SU-DHL-6 (cell line): ENCODE results near the gene SLC13A1.

Source experiments
- H2AFZ ChIP-seq: fragments of 200-600 bp; sonication (generic); 2 replicates; pipeline ENCODE4 v1.6.1; 2014; ENCODE audit warnings: low read depth, mild to moderate bottlenecking, moderate library complexity, mixed read lengths, antibody characterized with exemption, low read length; ENCODE audit not compliant: severe bottlenecking
- H3F3A ChIP-seq: fragments of 200-600 bp; shearing (Covaris generic); 2 replicates; pipeline ENCODE4 v1.6.0; 2016; ENCODE audit warnings: antibody characterized with exemption, mild to moderate bottlenecking; ENCODE audit not compliant: insufficient read depth
- H3K27ac ChIP-seq: fragments of 200-600 bp; sonication (generic); 2 replicates; pipeline ENCODE4 v1.5.1; 2016; ENCODE audit warnings: low read depth, mild to moderate bottlenecking, low read length, moderate library complexity, mixed read lengths
- H3K27me3 ChIP-seq: fragments of 200-600 bp; sonication (generic), shearing (Covaris generic); 2 replicates; pipeline ENCODE4 v1.6.0; 2014; ENCODE audit warnings: mild to moderate bottlenecking, low read length
- H3K36me3 ChIP-seq: fragments of 200-600 bp; sonication (generic); 2 replicates; pipeline ENCODE4 v1.6.1; 2014; ENCODE audit warnings: mild to moderate bottlenecking, low read length, mixed read lengths
- H3K4me2 ChIP-seq: fragments of 300-600, 200-600 bp; shearing (Covaris generic), sonication (generic); 2 replicates; pipeline ENCODE4 v1.6.0; 2014; ENCODE audit warnings: low read length, low read depth, mild to moderate bottlenecking; ENCODE audit not compliant: poor library complexity, severe bottlenecking
- H3K4me3 ChIP-seq: fragments of 200-600 bp; sonication (generic); 2 replicates; pipeline ENCODE4 v1.5.1; 2014; ENCODE audit warnings: antibody characterized with exemption, low read length, mild to moderate bottlenecking, mixed read lengths; ENCODE audit not compliant: insufficient read depth, poor library complexity, severe bottlenecking
- H3K79me2 ChIP-seq: fragments of 200-600 bp; sonication (generic); 2 replicates; pipeline ENCODE4 v1.6.1; 2014; ENCODE audit warnings: mild to moderate bottlenecking, low read length, moderate library complexity; ENCODE audit not compliant: insufficient read depth
- H3K9ac ChIP-seq: fragments of 200-600 bp; sonication (generic); 2 replicates; pipeline ENCODE4 v1.7.0; 2014; ENCODE audit warnings: mild to moderate bottlenecking, low read length
- H3K9me2 ChIP-seq: fragments of 200-600 bp; sonication (generic); replicated peaks from 2 replicates; pipeline ENCODE4 v1.6.1; 2014; ENCODE audit warnings: low read length; ENCODE audit not compliant: insufficient read depth
- H3K9me3 ChIP-seq: fragments of 200-600 bp; sonication (generic); 2 replicates; pipeline ENCODE4 v1.6.1; 2014; ENCODE audit warnings: low read length, mixed read lengths; ENCODE audit not compliant: insufficient read depth
- H4K20me1 ChIP-seq: fragments of 200-600 bp; sonication (generic); 2 replicates; pipeline ENCODE4 v1.6.1; 2014; ENCODE audit warnings: low read depth, mild to moderate bottlenecking, antibody characterized with exemption, low read length, moderate library complexity, mixed read lengths
- EZH2phosphoT487 ChIP-seq: fragments of 200-600 bp; sonication (generic), shearing (Covaris generic); conservative IDR thresholded peaks from 2 replicates; pipeline ENCODE4 v1.6.1; 2018; ENCODE audit warnings: mild to moderate bottlenecking, antibody characterized with exemption, low read length, moderate library complexity, mixed read lengths
- TF ChIP-seq, protein P1 (sequence below): fragments of 200-600 bp; sonication (generic); IDR thresholded peaks from one replicate; pipeline ENCODE4 v1.5.1; 2017; ENCODE audit warnings: antibody characterized with exemption, mild to moderate bottlenecking, low read length, moderate library complexity; ENCODE audit not compliant: insufficient read depth, poor library complexity, severe bottlenecking

SLC13A1 gene

DNA sequence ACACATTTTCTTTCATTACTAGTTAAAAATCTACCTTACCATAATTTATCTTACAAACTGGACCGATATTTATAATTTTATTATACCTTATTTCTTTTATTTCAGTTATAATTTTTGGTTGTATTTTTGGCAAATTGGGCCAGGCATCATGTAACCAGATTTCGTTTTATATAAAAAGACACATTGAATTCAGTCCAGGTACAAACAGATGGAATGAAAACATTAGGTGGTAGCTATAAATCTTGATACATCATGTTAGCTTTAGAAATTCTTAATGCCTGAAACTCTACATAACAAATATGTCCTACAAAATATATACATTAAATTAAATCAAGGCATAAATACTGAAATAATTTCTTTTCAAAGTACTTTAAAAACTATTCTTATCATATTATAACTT is 73.1 kb downstream of the SLC13A1 start:
- H3K9me3 ChIP-seq, result no peaks in the 10 kb centered on the region
- H3K27ac ChIP-seq, result no peak overlapping the region
- no peak overlapping the region for H3K4me2 ChIP-seq
- H3K79me2 ChIP-seq, result no peaks in the 10 kb centered on the region
- TF ChIP-seq EZH2phosphoT487, result no peak
- TF ChIP-seq, protein P1, sequence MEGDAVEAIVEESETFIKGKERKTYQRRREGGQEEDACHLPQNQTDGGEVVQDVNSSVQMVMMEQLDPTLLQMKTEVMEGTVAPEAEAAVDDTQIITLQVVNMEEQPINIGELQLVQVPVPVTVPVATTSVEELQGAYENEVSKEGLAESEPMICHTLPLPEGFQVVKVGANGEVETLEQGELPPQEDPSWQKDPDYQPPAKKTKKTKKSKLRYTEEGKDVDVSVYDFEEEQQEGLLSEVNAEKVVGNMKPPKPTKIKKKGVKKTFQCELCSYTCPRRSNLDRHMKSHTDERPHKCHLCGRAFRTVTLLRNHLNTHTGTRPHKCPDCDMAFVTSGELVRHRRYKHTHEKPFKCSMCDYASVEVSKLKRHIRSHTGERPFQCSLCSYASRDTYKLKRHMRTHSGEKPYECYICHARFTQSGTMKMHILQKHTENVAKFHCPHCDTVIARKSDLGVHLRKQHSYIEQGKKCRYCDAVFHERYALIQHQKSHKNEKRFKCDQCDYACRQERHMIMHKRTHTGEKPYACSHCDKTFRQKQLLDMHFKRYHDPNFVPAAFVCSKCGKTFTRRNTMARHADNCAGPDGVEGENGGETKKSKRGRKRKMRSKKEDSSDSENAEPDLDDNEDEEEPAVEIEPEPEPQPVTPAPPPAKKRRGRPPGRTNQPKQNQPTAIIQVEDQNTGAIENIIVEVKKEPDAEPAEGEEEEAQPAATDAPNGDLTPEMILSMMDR, result no peak
- H4K20me1 ChIP-seq, result no peaks in the 10 kb centered on the region
- H2AFZ ChIP-seq, result no peak overlapping the region
- H3K36me3 ChIP-seq, result no peaks in the 10 kb centered on the region
- H3K4me3 ChIP-seq, result no peak overlapping the region
- no peaks in the 10 kb centered on the region for H3K9me2 ChIP-seq
- H3K27me3 ChIP-seq, result no peaks in the 10 kb centered on the region
- H3K9ac ChIP-seq, result no peak overlapping the region
- no peaks in the 10 kb centered on the region for H3F3A ChIP-seq

DNA sequence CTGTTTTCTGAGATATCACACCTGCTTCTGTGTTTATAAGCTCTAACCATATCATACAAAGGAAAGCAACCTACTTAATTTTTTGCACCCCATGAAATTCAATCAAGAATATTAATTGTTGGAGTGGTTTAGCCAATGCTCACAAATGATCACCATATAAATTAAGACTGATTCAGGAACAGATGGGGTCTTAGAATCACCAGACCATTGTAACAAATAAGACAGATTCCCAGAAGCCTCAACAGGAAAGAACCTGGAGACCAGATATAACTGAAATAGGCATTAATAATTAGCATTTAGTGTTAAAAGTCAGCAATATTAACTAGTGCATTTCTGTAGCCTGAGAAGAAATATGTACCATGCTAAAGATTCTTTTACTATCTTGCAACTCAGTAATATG is 73.6 kb downstream of the SLC13A1 start:
- Histone ChIP-seq H3K4me3 (no peak overlapping the region), H3K36me3 (no peaks in the 10 kb centered on the region), H3K9me3 (no peaks in the 10 kb centered on the region), H3K27ac (no peak overlapping the region), H2AFZ (no peak overlapping the region), H4K20me1 (no peaks in the 10 kb centered on the region), H3K79me2 (no peaks in the 10 kb centered on the region), H3F3A (no peaks in the 10 kb centered on the region), H3K27me3 (no peaks in the 10 kb centered on the region), H3K9me2 (no peaks in the 10 kb centered on the region), H3K9ac (no peak overlapping the region), H3K4me2 (no peak overlapping the region)
- TF ChIP-seq, protein P1, result no peak
- TF ChIP-seq EZH2phosphoT487, result no peak

DNA sequence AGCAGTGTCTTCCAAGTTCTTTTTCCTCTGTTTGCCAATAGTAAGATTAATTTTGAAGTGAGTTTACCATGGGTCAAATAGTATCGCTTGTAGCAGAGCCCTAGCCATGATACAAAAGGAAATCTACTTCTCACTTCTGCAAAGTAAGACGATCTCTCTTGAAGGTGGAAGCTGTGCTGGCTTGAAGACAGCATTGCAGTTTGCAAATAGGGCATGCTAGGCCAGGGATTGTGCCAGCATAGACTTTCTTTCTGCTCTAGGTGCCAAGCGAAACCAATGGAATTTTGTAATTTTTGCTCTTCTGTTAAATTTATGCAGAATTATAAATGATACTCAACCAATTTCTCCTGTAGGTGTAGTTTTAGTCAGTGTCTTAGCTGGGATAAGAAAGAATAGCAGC is 74.5 kb downstream of the SLC13A1 start:
- Histone ChIP-seq H3K36me3 (no peaks in the 10 kb centered on the region), H4K20me1 (no peaks in the 10 kb centered on the region), H3K4me2 (no peak overlapping the region), H3K79me2 (no peaks in the 10 kb centered on the region), H3K27me3 (no peaks in the 10 kb centered on the region), H3K4me3 (no peak overlapping the region), H3K9ac (no peak overlapping the region), H3K9me3 (no peaks in the 10 kb centered on the region), H3K9me2 (no peaks in the 10 kb centered on the region), H2AFZ (no peak overlapping the region), H3F3A (no peaks in the 10 kb centered on the region), H3K27ac (no peak overlapping the region)
- TF ChIP-seq EZH2phosphoT487, result no peak

DNA sequence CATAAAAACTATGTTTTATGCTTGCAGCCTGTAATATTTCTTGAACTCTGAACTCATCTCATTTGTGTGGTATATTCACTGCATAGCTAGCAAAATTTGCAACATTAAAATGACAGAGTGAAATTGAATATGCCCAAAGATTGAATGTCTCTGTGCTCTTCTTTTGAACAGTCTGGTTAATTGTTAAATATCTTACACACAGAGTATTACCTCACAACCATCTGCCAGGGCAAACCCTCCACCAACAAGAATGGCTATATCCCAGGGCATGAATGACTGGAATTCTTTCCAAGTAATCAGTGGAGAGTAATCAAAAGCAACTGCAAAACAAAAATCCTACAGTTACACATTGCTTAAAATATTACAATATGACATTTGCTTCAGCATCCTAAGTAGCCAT is 76.9 kb downstream of the SLC13A1 start:
- Histone ChIP-seq H4K20me1 (no peaks in the 10 kb centered on the region), H3K9ac (no peak overlapping the region), H3K79me2 (no peaks in the 10 kb centered on the region), H3K9me3 (no peaks in the 10 kb centered on the region), H3K4me2 (no peak overlapping the region), H3K27me3 (no peaks in the 10 kb centered on the region), H3K4me3 (no peak overlapping the region), H3K9me2 (no peaks in the 10 kb centered on the region), H3K27ac (no peak overlapping the region), H2AFZ (no peak overlapping the region), H3F3A (no peaks in the 10 kb centered on the region), H3K36me3 (no peaks in the 10 kb centered on the region)
- TF ChIP-seq, protein P1, result no peak
- no peak for TF ChIP-seq EZH2phosphoT487
